Measurements from ENCODE around the gene DNAAF6.

DNAAF6 gene

GRCh38 chrX:107227780-107228485 is 21.5 kb downstream of the DNAAF6 start:
- no peaks in the 10 kb centered on the region for H3K9me3 ChIP-seq (ENCODE audit: insufficient read depth, low read depth, low read length)
- H3K9ac ChIP-seq (ENCODE audit: low read depth, low read length, poor library complexity, severe bottlenecking), result no peak overlapping the region
- no peaks in the 10 kb centered on the region for H4K20me1 ChIP-seq (ENCODE audit: insufficient read depth, low read length, poor library complexity, severe bottlenecking)
- H3K36me3 ChIP-seq (ENCODE audit: insufficient read depth, low read length), result no peaks in the 10 kb centered on the region
- no peak overlapping the region for H3K4me3 ChIP-seq (ENCODE audit: low read length, poor library complexity, severe bottlenecking)
- no peaks in the 10 kb centered on the region for H3K4me1 ChIP-seq (ENCODE audit: insufficient read depth, low read length, poor library complexity, severe bottlenecking)
- TF ChIP-seq CTCF (conservative IDR thresholded peaks at IDR 0.05; ENCODE audit: low read length) (no peak), EZH2phosphoT487 (IDR thresholded peaks at IDR 0.05; ENCODE audit: borderline replicate concordance) (no peak)
- H3K27me3 ChIP-seq (ENCODE audit: insufficient read depth, low read length, poor library complexity, severe bottlenecking), result no peaks in the 10 kb centered on the region
- H3K4me2 ChIP-seq (ENCODE audit: low read depth, low read length, poor library complexity, severe bottlenecking), result no peak overlapping the region
- no peaks in the 10 kb centered on the region for H3K9me2 ChIP-seq (replicated peaks; ENCODE audit: low read depth, low read length)
- no peaks in the 10 kb centered on the region for H3F3A ChIP-seq (ENCODE audit: low read depth)
- no peaks in the 10 kb centered on the region for H3K79me2 ChIP-seq (ENCODE audit: insufficient read depth, low read length)
- H2AFZ ChIP-seq (ENCODE audit: low read length), result no peak overlapping the region

- no peaks in the 10 kb centered on the region for H3K79me2 ChIP-seq (ENCODE audit: insufficient read depth, low read length)
- H3F3A ChIP-seq (ENCODE audit: low read depth), result no peaks in the 10 kb centered on the region
- no peaks in the 10 kb centered on the region for H3K4me1 ChIP-seq (ENCODE audit: insufficient read depth, low read length, poor library complexity, severe bottlenecking)
- no peaks in the 10 kb centered on the region for H3K36me3 ChIP-seq (ENCODE audit: insufficient read depth, low read length)
- H3K9me3 ChIP-seq (ENCODE audit: insufficient read depth, low read depth, low read length), result no peaks in the 10 kb centered on the region
- H3K9me2 ChIP-seq (replicated peaks; ENCODE audit: low read depth, low read length), result no peaks in the 10 kb centered on the region
- no peak for TF ChIP-seq EZH2phosphoT487 (IDR thresholded peaks at IDR 0.05; ENCODE audit: borderline replicate concordance)
- no peak for TF ChIP-seq CTCF (conservative IDR thresholded peaks at IDR 0.05; ENCODE audit: low read length)
- H3K4me2 ChIP-seq (ENCODE audit: low read depth, low read length, poor library complexity, severe bottlenecking), result no peak overlapping the region
- H4K20me1 ChIP-seq (ENCODE audit: insufficient read depth, low read length, poor library complexity, severe bottlenecking), result no peaks in the 10 kb centered on the region
- no peaks in the 10 kb centered on the region for H3K27me3 ChIP-seq (ENCODE audit: insufficient read depth, low read length, poor library complexity, severe bottlenecking)
- no peak overlapping the region for H3K4me3 ChIP-seq (ENCODE audit: low read length, poor library complexity, severe bottlenecking)
- no peak overlapping the region for H3K9ac ChIP-seq (ENCODE audit: low read depth, low read length, poor library complexity, severe bottlenecking)
- H2AFZ ChIP-seq (ENCODE audit: low read length), result no peak overlapping the region
Measured at GRCh38 chrX:107228486-107228819, 22.0 kb downstream of the DNAAF6 start.

GRCh38 chrX:107272431-107272921 is 66.1 kb downstream of the DNAAF6 start:
- Histone ChIP-seq H3K9ac (ENCODE audit: low read depth, low read length, poor library complexity, severe bottlenecking) (no peak overlapping the region), H3F3A (ENCODE audit: low read depth) (no peaks in the 10 kb centered on the region), H2AFZ (ENCODE audit: low read length) (no peak overlapping the region), H3K4me1 (ENCODE audit: insufficient read depth, low read length, poor library complexity, severe bottlenecking) (no peaks in the 10 kb centered on the region), H3K4me3 (ENCODE audit: low read length, poor library complexity, severe bottlenecking) (no peak overlapping the region), H4K20me1 (ENCODE audit: insufficient read depth, low read length, poor library complexity, severe bottlenecking) (no peaks in the 10 kb centered on the region), H3K79me2 (ENCODE audit: insufficient read depth, low read length) (no peaks in the 10 kb centered on the region), H3K9me2 (replicated peaks; ENCODE audit: low read depth, low read length) (no peaks in the 10 kb centered on the region), H3K4me2 (ENCODE audit: low read depth, low read length, poor library complexity, severe bottlenecking) (no peak overlapping the region), H3K36me3 (ENCODE audit: insufficient read depth, low read length) (no peaks in the 10 kb centered on the region), H3K27me3 (ENCODE audit: insufficient read depth, low read length, poor library complexity, severe bottlenecking) (no peaks in the 10 kb centered on the region), H3K9me3 (ENCODE audit: insufficient read depth, low read depth, low read length) (no peaks in the 10 kb centered on the region)
- TF ChIP-seq EZH2phosphoT487 (IDR thresholded peaks at IDR 0.05; ENCODE audit: borderline replicate concordance) (no peak), CTCF (conservative IDR thresholded peaks at IDR 0.05; ENCODE audit: low read length) (no peak)

All from Loucy (cell line).